DND-41 (cell line): ENCODE results near the gene CHTF8.

Experiments used
- CTCF ChIP-seq: IDR thresholded peaks from 2 replicates; pipeline ENCODE4 v1.5.1; 2012; ENCODE audit warnings: borderline replicate concordance, low read length, moderate library complexity, mild to moderate bottlenecking; ENCODE audit not compliant: poor library complexity, severe bottlenecking; ENCODE audit errors: extremely low read depth
- EZH2 ChIP-seq: IDR thresholded peaks from 3 replicates; pipeline ENCODE4 v1.6.1; 2012; ENCODE audit warnings: borderline replicate concordance, low read depth, mild to moderate bottlenecking, moderate library complexity, low read length, inconsistent platforms; ENCODE audit not compliant: severe bottlenecking

GRCh38 chr16:69132424-69133252 lies at the start of gene CHTF8, which contains the start of gene UTP4:
- TF ChIP-seq CTCF: no peak
- no peak for TF ChIP-seq EZH2
